Measurements from ENCODE around the gene SHC3.

SHC3 gene

DNA sequence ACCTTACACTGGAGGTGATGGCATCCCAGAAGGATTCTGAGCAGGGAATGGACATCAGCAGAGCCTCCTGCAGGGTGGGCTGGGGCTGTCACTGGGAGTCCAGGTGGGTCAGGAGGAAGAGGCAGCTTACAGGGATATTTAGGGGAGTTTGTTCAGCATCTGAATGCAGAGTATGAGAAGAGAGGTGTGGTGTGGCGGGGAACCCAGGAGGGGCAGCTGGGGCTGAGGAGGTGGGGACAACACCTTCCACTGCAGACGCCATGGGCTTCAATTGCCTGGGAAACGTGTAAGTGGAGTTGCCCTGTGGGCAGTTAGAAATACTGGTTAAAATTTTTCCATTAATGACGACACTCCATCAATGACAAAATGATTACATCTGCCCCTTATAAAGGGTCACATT lies 153.9 kb downstream of the SHC3 start:
- no peak overlapping the region for H3K4me3 Mint-ChIP-seq
- ATAC-seq = no peak
- H3K27ac Mint-ChIP-seq = no peak overlapping the region
- H3K4me1 Mint-ChIP-seq = no peaks in the 10 kb centered on the region
- peaks cover 26% of the 10 kb centered on the region for H3K27me3 Mint-ChIP-seq
- no peaks in the 10 kb centered on the region for H3K36me3 Mint-ChIP-seq
- peaks cover 16% of the 10 kb centered on the region for H3K9me3 Mint-ChIP-seq

DNA sequence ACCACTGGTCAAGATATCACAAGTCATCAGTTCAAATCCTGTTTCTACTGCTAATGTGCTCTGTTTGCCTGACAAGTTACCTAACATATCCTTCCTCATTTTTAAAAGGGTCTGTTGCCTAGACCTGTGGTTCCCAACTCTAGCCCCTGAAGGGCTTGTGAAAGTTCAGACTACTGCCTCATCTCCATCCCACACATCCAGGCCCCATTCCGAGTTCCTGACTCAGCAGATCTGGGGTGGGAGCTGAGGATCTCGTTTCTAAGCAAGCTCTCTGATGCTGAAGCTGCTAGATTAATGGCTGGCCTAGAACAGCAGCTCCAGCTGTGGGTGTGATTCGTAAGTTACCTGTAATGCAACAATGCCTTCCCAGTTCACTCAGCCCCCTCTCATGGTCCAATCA lies 154.9 kb downstream of the SHC3 start:
- Mint-ChIP-seq H3K9me3 (peaks cover 12% of the 10 kb centered on the region), H3K4me1 (no peaks in the 10 kb centered on the region), H3K36me3 (no peaks in the 10 kb centered on the region), H3K4me3 (no peak overlapping the region), H3K27me3 (peaks cover 26% of the 10 kb centered on the region), H3K27ac (no peak overlapping the region)
- no peak for ATAC-seq

DNA sequence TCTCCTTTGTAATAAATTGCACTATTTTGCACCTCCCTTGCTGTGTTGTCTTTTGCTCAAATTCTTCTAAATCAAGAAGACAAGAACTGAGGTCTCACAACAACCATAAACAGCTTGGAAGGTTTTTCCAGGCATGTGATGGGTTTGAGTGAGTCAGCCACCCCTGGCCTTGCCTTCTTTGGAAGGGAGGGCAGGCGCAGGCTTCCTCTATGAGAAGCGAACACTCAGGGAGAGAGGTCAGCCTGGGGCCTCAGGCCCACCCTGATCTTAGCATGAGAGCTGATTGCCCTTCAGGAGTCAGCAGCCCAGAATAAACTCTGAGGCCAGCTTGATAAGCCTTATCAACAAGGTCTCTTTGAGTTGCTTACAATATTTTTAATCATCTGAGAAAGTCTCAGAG lies 155.7 kb downstream of the SHC3 start:
- peaks cover 9% of the 10 kb centered on the region for H3K9me3 Mint-ChIP-seq

DNA sequence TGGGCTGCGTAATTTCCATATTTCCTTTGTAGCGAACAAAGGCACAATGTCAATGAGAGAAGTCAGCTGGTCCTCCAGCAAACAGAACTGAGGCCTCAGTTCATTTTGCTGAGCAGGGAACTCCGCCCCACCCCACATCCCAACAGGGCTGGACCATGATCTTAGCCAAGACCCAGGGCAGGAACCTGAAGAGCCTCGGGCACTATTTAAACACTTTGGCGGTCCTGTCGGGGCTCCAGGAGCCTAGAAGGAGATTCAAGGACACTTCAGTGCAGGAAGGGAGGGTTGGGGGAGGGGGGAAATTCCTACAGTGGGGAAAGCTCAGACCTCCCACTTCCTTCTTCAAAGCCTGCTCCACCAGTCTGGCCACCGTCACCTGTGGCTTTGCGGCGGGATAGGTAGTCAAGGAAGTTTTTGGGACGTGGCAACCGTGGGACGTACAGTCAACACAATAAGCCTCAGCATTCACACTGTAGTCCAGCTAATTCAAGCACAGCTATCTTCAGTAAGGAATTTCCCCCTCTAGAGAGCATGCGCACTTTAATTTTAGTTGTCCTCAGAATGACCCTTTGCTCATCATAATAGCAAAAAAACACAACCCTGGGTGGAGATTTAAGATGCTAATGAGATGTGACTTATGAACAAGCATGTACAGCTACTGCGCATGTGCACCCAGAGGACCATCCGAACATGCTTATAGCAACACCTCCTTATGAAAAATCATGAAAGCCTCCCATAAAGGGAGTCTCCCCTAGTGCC lies 156.4 kb downstream of the SHC3 start:
- ATAC-seq = no peak
- Mint-ChIP-seq H3K9me3 (peaks cover 6% of the 10 kb centered on the region), H3K4me1 (no peaks in the 10 kb centered on the region), H3K27me3 (peaks cover 19% of the 10 kb centered on the region), H3K36me3 (no peaks in the 10 kb centered on the region), H3K27ac (no peak overlapping the region), H3K4me3 (no peak overlapping the region)

More for the DNA sequence above, 155.7 kb downstream of the SHC3 start:
- no peak for ATAC-seq
- Mint-ChIP-seq H3K27me3 (peaks cover 26% of the 10 kb centered on the region), H3K36me3 (no peaks in the 10 kb centered on the region), H3K4me3 (no peak overlapping the region), H3K27ac (no peak overlapping the region), H3K4me1 (no peaks in the 10 kb centered on the region)

DNA sequence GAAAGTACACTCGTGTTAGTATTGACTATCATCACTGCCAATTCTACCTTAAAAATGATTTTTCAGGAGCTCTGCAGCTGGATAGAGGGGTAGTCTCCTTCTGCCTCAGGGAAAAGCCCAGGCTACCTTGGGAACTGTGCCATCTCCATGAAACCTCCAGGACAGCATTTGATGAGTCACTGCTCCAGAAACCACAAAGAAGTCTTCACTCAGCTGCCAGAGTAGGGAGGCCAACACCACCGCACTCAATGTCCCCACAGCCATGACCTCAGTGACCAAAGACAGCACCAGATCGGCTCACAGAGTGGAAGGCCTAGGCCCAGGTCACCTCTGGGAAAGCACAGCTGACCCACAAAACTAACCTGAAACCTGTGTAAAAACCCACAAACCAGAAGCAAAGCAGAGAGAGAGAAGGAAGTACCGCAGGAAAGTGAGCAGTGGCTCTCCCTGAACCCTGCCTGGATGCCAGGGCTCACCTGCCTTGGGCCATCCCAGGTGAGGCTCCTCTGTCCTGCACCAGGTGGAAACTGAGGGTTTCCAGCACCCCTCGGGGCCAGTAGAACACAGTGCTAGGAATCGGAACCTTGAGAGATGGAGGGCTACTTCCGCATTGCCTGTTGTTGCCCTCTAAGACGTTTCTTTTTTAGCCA lies 157.3 kb downstream of the SHC3 start:
- Mint-ChIP-seq H3K9me3 (peaks cover 6% of the 10 kb centered on the region), H3K4me3 (no peak overlapping the region), H3K36me3 (no peaks in the 10 kb centered on the region), H3K27me3 (peaks cover 10% of the 10 kb centered on the region), H3K27ac (no peak overlapping the region), H3K4me1 (no peaks in the 10 kb centered on the region)
- no peak for ATAC-seq

DNA sequence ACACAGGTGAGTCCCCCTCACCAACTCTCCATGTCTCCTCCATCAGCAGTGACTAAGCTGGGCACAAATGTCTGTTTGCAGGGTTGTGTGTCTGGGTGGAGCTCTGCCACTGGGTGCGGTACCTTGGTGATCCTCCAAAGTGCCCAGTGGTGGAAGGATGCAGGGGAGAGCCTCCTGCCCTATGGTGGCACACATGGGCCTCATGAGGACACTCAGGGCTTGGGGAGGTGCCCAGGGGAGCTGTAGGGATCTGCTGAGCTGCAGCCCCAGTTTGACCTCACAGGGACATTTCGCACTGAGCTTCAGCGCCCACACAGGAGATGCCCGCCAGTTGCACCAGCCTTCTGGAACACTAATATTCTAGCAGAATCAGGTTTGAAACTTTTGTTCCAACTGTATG lies 157.9 kb downstream of the SHC3 start:
- ATAC-seq = no peak
- no peak overlapping the region for H3K4me3 Mint-ChIP-seq

DNA sequence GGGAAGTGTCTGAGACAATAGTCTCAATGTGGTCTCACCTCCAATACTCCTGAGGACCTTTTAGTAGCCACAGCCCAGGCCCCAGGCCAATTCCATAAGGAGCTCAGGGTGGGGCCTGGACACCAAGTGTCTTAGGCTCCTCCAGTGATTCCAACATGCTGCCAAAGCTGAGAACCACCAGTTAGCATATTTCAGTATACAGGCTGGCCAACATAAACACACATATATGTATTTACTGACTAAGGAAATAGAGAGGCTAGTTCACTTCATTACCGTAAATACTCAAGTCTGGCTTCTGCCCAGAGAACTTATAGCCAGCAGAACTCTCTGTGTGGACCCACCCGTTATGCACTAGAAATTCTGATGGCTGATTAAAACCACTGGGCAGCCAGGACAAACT lies 163.3 kb downstream of the SHC3 start:
- peaks cover 35% of the 10 kb centered on the region for H3K27me3 Mint-ChIP-seq
- H3K4me1 Mint-ChIP-seq = no peaks in the 10 kb centered on the region
- no peak overlapping the region for H3K27ac Mint-ChIP-seq
- H3K4me3 Mint-ChIP-seq = no peak overlapping the region
- no peaks in the 10 kb centered on the region for H3K9me3 Mint-ChIP-seq
- ATAC-seq = no peak
- no peaks in the 10 kb centered on the region for H3K36me3 Mint-ChIP-seq

More for the DNA sequence above, 157.9 kb downstream of the SHC3 start:
- Mint-ChIP-seq H3K9me3 (peaks cover 6% of the 10 kb centered on the region), H3K36me3 (no peaks in the 10 kb centered on the region), H3K27me3 (peaks cover 14% of the 10 kb centered on the region), H3K4me1 (no peaks in the 10 kb centered on the region), H3K27ac (no peak overlapping the region)

DNA sequence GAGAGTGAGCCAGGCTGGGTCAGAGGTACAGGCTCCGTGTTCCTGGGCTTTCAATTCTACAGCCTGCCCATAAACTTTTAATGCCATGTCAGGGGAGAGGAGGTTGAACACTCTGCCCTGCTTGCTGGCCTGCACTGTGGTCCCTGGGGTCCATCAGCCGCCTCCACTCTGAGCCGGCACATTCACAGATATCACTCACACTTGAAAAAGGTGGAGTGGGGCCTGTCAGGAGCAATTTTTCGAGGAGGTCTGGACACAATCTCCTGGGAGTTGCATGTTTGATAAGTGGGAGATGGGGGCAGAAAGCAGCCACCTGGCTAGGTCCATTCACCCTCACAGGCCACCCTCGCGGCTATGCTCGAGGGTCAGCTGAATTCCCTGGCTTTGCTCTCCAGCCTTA lies 164.5 kb downstream of the SHC3 start:
- Mint-ChIP-seq H3K36me3 (no peaks in the 10 kb centered on the region), H3K4me3 (no peak overlapping the region), H3K4me1 (no peaks in the 10 kb centered on the region), H3K27me3 (peaks cover 35% of the 10 kb centered on the region), H3K9me3 (no peaks in the 10 kb centered on the region), H3K27ac (no peak overlapping the region)
- no peak for ATAC-seq

DNA sequence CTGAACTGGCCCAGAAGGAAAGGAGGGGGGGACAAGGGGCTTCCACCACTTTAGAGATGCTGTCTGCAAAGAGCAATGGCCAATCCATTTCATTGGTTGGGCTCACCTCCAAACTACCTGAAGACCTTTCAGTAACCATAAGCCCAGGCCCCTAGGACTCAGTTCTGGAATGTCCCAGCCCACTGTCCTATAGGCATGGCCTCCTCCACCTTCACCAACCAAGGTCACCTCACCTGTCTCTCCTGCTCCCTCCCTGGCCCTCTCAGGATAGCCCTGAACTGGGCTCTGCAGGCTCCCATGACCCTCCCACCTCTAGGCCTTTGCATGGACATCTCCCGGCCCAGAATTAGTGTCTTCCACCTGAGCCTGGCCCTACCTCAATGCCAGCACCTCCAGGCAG lies 165.0 kb downstream of the SHC3 start:
- no peak overlapping the region for H3K4me3 Mint-ChIP-seq
- peaks cover 40% of the 10 kb centered on the region for H3K27me3 Mint-ChIP-seq
- no peaks in the 10 kb centered on the region for H3K9me3 Mint-ChIP-seq
- no peaks in the 10 kb centered on the region for H3K36me3 Mint-ChIP-seq
- no peaks in the 10 kb centered on the region for H3K4me1 Mint-ChIP-seq
- H3K27ac Mint-ChIP-seq = no peak overlapping the region
- no peak for ATAC-seq

DNA sequence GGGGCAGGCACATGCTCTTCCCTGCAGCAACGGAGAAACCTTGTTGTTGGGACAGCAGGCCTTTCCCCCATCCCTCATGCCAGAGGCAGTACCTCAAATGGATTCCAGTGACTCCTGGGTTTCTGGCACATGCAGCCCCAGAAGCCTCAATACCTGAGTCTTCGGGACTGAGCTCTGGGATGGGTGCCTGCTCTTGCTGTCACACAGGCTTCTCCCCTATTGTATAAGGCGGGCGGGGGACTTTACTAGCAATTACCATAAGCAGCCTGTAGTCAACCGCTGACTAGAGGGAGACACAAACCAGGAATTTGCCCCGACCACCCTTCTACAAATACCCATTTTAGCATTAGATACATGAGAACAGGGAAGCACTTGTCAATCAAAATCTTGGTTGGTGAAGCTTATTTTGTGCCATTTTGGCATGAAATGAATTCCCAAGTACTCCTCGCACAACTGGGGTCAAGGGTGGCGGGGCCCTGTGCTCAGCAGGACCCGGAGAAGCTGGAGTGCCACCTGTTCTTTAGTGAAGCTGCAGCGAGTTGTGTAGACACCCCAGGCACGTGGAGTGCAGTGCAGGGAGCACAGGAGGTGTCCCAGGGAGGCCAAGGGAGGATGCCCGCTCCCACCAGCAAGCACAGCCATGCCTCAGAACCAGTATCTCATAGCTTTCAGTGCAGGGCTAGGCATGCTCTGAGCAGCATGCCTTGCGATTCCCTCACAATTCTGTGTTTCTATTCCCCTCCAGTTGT lies 166.2 kb downstream of the SHC3 start:
- no peak overlapping the region for H3K27ac Mint-ChIP-seq
- H3K4me3 Mint-ChIP-seq = no peak overlapping the region
- H3K4me1 Mint-ChIP-seq = no peaks in the 10 kb centered on the region
- peaks cover 50% of the 10 kb centered on the region for H3K27me3 Mint-ChIP-seq
- no peak for ATAC-seq
- H3K9me3 Mint-ChIP-seq = no peaks in the 10 kb centered on the region
- no peaks in the 10 kb centered on the region for H3K36me3 Mint-ChIP-seq

DNA sequence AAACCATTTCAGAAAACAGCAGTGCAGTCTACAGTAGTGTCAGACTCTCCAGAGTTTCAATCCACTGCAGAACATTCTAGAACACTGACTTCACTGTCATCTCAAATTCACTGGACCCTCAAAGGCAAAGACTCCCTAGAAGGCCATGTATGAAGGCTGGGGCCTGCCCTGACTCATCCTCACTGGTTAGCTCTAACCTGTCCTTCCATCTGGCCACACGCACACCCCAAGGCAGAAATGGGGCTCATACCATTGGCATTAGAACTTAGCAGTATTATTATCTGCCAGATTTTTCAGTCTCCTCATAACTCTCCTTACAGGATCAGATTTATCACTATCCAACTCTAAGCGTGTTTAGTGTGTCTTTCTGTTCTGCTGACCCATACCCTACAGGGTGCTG lies 166.9 kb downstream of the SHC3 start:
- no peak overlapping the region for H3K27ac Mint-ChIP-seq
- no peaks in the 10 kb centered on the region for H3K9me3 Mint-ChIP-seq
- no peaks in the 10 kb centered on the region for H3K4me1 Mint-ChIP-seq
- no peaks in the 10 kb centered on the region for H3K36me3 Mint-ChIP-seq
- no peak overlapping the region for H3K4me3 Mint-ChIP-seq
- peaks cover 53% of the 10 kb centered on the region for H3K27me3 Mint-ChIP-seq
- ATAC-seq = no peak

DNA sequence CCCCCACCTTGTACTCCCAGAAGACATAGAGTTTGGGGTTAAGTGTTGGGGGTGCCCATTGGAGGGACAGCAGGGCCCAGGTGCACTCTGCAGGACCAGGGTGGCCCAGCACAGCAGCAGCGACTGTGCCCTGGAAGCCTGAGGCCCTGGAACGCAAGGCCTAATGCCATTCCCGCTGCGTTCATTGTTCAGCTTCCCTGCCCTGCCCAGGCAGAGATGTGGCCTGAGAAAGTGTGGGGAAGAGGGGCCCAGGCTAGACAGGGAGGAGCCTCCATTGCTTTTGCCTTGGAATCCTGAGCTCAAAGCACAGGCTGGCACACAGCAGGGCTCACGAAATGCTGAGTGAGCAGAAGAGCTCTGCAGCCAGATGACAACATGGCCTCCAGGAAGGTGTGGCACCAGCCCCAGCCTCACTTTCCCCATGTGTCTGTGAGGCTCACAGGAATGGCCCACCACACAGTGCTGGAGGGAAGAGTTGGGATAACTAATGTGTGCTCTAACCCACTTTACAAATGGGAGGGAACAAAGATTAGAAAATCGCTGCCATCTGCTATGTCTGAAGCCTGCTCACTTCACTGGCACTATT lies 168.0 kb downstream of the SHC3 start:
- H3K27me3 Mint-ChIP-seq = peaks cover 47% of the 10 kb centered on the region
- no peak for ATAC-seq
- H3K9me3 Mint-ChIP-seq = no peaks in the 10 kb centered on the region
- H3K27ac Mint-ChIP-seq = no peak overlapping the region
- no peak overlapping the region for H3K4me3 Mint-ChIP-seq
- no peaks in the 10 kb centered on the region for H3K36me3 Mint-ChIP-seq
- H3K4me1 Mint-ChIP-seq = no peaks in the 10 kb centered on the region

DNA sequence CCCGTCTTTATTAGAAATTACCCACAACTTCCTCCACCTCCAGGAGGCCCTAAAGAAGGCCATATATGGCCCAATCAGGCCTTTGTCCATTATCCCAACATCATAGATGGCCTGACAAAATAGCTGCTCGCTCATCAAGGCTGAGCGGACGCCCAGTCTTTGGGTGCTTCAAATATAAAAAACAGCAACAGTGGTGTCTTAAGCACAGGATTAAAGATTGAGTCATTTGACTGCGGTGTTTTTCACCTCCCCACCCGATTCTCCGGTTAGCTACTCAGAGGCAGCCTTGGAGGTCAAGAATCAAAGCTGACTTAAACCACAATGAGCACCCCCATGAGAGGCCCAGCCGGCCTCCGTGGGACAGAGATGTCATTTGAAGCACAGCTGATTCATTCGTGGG lies 168.6 kb downstream of the SHC3 start:
- Mint-ChIP-seq H3K27ac (no peak overlapping the region), H3K9me3 (no peaks in the 10 kb centered on the region), H3K27me3 (peaks cover 43% of the 10 kb centered on the region), H3K4me1 (no peaks in the 10 kb centered on the region), H3K36me3 (no peaks in the 10 kb centered on the region), H3K4me3 (no peak overlapping the region)
- ATAC-seq = no peak

DNA sequence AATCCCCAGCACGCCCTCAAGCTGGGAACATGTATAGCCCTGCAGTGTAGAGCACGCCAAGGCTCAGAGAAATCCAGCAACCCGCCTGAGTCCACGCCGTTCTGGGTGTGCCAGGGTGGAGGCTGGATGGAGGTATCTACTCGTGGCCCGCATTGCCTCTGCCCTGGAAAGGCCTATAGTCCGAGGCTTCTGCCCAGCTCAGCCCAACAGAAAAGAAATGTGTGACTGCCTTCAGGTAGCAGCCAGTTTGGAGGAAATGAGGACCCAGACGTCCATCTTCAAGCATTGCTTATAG lies 169.1 kb downstream of the SHC3 start:
- Mint-ChIP-seq H3K4me3 (no peak overlapping the region), H3K27me3 (peaks cover 37% of the 10 kb centered on the region), H3K9me3 (no peaks in the 10 kb centered on the region), H3K4me1 (no peaks in the 10 kb centered on the region), H3K27ac (no peak overlapping the region), H3K36me3 (no peaks in the 10 kb centered on the region)
- ATAC-seq = no peak

DNA sequence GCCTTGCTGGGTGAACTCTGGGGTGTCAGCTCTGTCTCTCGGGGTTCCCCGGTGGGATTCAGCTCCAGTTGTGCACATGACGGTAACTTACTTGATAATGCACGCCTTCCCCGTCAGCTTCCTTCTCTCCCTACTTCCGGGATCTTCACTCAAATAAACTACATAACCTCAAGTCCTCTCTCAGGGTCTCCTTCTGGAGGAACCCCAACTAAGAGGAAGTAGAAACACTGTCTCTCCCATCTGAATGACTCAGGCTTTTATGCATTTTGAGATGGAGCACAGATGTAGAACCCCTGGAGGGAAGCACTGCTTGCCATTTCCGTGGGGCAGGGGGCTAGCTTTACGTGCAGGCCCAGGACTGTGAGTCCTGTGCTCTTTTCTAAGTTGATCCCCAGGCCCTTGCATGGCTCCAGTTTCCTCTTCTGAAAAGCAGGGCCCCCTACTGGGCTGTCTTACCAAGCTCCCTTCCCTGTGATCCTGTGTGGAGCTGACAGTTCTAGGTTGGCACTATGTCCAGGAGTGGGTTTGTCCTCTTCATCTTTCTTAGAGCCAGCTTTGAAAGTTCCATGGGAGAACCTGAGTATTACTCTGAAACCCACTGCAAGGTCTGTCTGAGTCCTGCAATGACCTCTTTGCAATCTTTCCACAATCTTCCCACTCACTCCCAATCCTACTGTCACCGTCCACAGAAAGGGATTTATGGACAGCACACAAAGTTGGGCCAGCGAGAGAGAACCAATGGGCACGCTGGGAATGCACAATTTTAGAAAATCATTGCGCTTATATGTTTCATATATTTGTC lies 169.7 kb downstream of the SHC3 start:
- Mint-ChIP-seq H3K27ac (no peak overlapping the region), H3K4me1 (no peaks in the 10 kb centered on the region), H3K27me3 (peaks cover 32% of the 10 kb centered on the region), H3K9me3 (no peaks in the 10 kb centered on the region), H3K36me3 (no peaks in the 10 kb centered on the region), H3K4me3 (no peak overlapping the region)
- ATAC-seq = no peak

All from stimulated activated memory B cell treated with anti-CD40 and anti-IgM and Interleukin-4, amounts not matched to agents 10 μg/mL and 1 μg/mL and 100 μg/mL, for 72 hours (primary cell).